Spleen (tissue), 7 donors: ENCODE data around the gene SPOP.

ENCODE experiments used
- POLR2AphosphoS5 ChIP-seq, 3 donors: sonication (generic); formaldehyde crosslinking; IDR thresholded peaks; one replicate each; pipeline ENCODE4 v1.5.1; 2017; ENCODE audit warnings: antibody characterized with exemption in 3 of 3
- TF ChIP-seq, protein P1 (sequence below), 11 experiments: fragments of 200-600 bp in 7 of 11; fragments of 450-650 bp in 4 of 11; sonication (generic) in 4 of 11; IDR thresholded peaks in 8 of 11; conservative IDR thresholded peaks in 3 of 11; 1 replicate in 7 of 11; 2 replicates in 4 of 11; pipeline versions ENCODE4 v1.4.0 to v1.8.0; 2016 to 2021; ENCODE audit warnings: antibody characterized with exemption in 11 of 11, inconsistent platforms in 4 of 11, mild to moderate bottlenecking in 1 of 11
- donor health status: DM: no; HTN: no; CAD: no; lungs with moderate emphysema.
- donor health status: DM: no; HTN: no; CAD: no.
- donor health status: DM: no; HTN: no; CAD: no.

DNA sequence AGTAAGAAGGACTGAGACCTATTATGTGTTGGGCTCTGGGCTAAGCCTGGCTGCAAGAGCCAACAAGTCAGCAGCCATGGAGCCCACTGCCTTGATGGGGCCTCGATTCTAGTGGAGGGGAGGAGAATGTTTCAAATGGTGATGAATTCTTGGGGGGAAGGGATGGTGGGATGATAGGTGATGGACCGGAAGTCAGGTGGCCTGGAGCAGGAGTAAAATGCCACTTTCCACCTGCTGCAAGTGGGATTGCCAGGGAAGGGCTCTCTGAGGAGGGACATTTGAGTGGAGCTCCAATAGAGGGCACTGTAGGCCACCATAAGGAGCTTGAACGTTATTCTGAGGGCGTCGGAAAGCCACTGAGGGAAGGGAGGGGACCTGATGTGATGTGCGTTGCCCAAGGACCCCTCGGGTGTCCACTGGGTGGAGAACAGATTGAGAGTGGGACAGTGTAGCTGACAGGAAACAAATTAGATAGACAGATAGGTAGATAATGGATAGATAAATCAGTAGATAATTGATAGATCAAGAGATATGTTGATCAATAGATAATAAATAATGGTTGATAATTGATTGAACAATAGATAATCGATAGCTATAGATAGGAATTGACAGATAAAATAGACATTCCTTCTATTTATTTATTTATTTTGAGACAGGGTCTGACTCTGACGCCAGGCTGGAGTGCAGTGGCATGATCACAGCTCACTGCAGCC lies 120.4 kb downstream of the SPOP start:
- TF ChIP-seq, protein P1, sequence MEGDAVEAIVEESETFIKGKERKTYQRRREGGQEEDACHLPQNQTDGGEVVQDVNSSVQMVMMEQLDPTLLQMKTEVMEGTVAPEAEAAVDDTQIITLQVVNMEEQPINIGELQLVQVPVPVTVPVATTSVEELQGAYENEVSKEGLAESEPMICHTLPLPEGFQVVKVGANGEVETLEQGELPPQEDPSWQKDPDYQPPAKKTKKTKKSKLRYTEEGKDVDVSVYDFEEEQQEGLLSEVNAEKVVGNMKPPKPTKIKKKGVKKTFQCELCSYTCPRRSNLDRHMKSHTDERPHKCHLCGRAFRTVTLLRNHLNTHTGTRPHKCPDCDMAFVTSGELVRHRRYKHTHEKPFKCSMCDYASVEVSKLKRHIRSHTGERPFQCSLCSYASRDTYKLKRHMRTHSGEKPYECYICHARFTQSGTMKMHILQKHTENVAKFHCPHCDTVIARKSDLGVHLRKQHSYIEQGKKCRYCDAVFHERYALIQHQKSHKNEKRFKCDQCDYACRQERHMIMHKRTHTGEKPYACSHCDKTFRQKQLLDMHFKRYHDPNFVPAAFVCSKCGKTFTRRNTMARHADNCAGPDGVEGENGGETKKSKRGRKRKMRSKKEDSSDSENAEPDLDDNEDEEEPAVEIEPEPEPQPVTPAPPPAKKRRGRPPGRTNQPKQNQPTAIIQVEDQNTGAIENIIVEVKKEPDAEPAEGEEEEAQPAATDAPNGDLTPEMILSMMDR (IDR thresholded peaks at IDR 0.05 in 8 of 11, conservative IDR thresholded peaks at IDR 0.05 in 3 of 11) = peak in 10 of 11 experiments; percentile 14 to 58 (median 36)
- TF ChIP-seq POLR2AphosphoS5 (IDR thresholded peaks at IDR 0.05) = no peak
